ENCODE data around the gene TSPEAR. TPM values are rescaled to one million over a fixed set of nuclear protein-coding genes. Genes with fewer than 3 reads are reported as not detected.
"Not testable (repeated sequence)": the region's sequence is repeated elsewhere in the genome, so short reads cannot be mapped to it uniquely, and the experiment has no call there.

The TSPEAR gene
- total RNA-seq, 2 experiments from 2014 or later: not detected

GRCh38 chr21:44703731-44704635 is 7.4 kb downstream of the TSPEAR start:
- Mint-ChIP-seq H3K4me1 (peaks cover 2% of the 10 kb centered on the region), H3K9me3 (peaks cover 11% of the 10 kb centered on the region), H3K4me3 (no peak overlapping the region), H3K27me3 (peaks cover 87% of the 10 kb centered on the region), H3K27ac (no peak overlapping the region), H3K36me3 (peaks cover 9% of the 10 kb centered on the region)
- no peak for DNase-seq

- Mint-ChIP-seq H3K27ac (no peak overlapping the region), H3K9me3 (peaks cover 11% of the 10 kb centered on the region), H3K4me3 (no peak overlapping the region), H3K4me1 (peaks cover 3% of the 10 kb centered on the region), H3K36me3 (peaks cover 9% of the 10 kb centered on the region), H3K27me3 (peaks cover 85% of the 10 kb centered on the region)
- no peak for DNase-seq
Observed at GRCh38 chr21:44702973-44703730, 8.2 kb downstream of the TSPEAR start.

- Mint-ChIP-seq H3K36me3 (peaks cover 9% of the 10 kb centered on the region), H3K4me1 (peaks cover 6% of the 10 kb centered on the region), H3K4me3 (no peak overlapping the region), H3K27ac (no peak overlapping the region), H3K27me3 (peaks cover 85% of the 10 kb centered on the region), H3K9me3 (peaks cover 11% of the 10 kb centered on the region)
- DNase-seq: no peak
Observed at GRCh38 chr21:44702111-44702972, 9.0 kb downstream of the TSPEAR start.

GRCh38 chr21:44701541-44701940 is 9.8 kb downstream of the TSPEAR start:
- no peak overlapping the region for H3K4me3 Mint-ChIP-seq
- peaks cover 8% of the 10 kb centered on the region for H3K4me1 Mint-ChIP-seq
- peaks cover 11% of the 10 kb centered on the region for H3K9me3 Mint-ChIP-seq
- peaks cover 9% of the 10 kb centered on the region for H3K36me3 Mint-ChIP-seq
- no peak overlapping the region for H3K27ac Mint-ChIP-seq
- H3K27me3 Mint-ChIP-seq: peaks cover 87% of the 10 kb centered on the region
- DNase-seq: no peak

- H3K9me3 Mint-ChIP-seq: peaks cover 7% of the 10 kb centered on the region
- no peak for DNase-seq
- H3K27me3 Mint-ChIP-seq: peaks cover 87% of the 10 kb centered on the region
- no peak overlapping the region for H3K27ac Mint-ChIP-seq
- H3K4me3 Mint-ChIP-seq: no peak overlapping the region
- H3K4me1 Mint-ChIP-seq: peaks cover 8% of the 10 kb centered on the region
- H3K36me3 Mint-ChIP-seq: peaks cover 5% of the 10 kb centered on the region
Observed at GRCh38 chr21:44701023-44701400, 10.4 kb downstream of the TSPEAR start.

GRCh38 chr21:44700101-44701022 is 11.0 kb downstream of the TSPEAR start:
- Mint-ChIP-seq H3K27me3 (peaks cover 83% of the 10 kb centered on the region), H3K9me3 (peaks cover 3% of the 10 kb centered on the region), H3K36me3 (no peaks in the 10 kb centered on the region), H3K4me1 (peaks cover 8% of the 10 kb centered on the region), H3K4me3 (no peak overlapping the region), H3K27ac (no peak overlapping the region)
- no peak for DNase-seq

- H3K27ac Mint-ChIP-seq: no peak overlapping the region
- no peaks in the 10 kb centered on the region for H3K36me3 Mint-ChIP-seq
- H3K4me1 Mint-ChIP-seq: peaks cover 8% of the 10 kb centered on the region
- no peaks in the 10 kb centered on the region for H3K9me3 Mint-ChIP-seq
- H3K4me3 Mint-ChIP-seq: no peak overlapping the region
- no peak for DNase-seq
- peaks cover 75% of the 10 kb centered on the region for H3K27me3 Mint-ChIP-seq
Observed at GRCh38 chr21:44699502-44700001, 11.8 kb downstream of the TSPEAR start.

GRCh38 chr21:44697811-44698734 is 13.3 kb downstream of the TSPEAR start:
- peaks cover 2% of the 10 kb centered on the region for H3K36me3 Mint-ChIP-seq
- no peak for DNase-seq
- no peak overlapping the region for H3K4me3 Mint-ChIP-seq
- H3K4me1 Mint-ChIP-seq: peaks cover 8% of the 10 kb centered on the region
- H3K27me3 Mint-ChIP-seq: peaks cover 63% of the 10 kb centered on the region
- peaks cover 7% of the 10 kb centered on the region for H3K9me3 Mint-ChIP-seq
- H3K27ac Mint-ChIP-seq: no peak overlapping the region

- H3K36me3 Mint-ChIP-seq, DNase-seq, H3K4me1 Mint-ChIP-seq, H3K4me3 Mint-ChIP-seq: not testable (repeated sequence)
- peak within 1 kb of the TSS; percentile 23 for H3K27ac Mint-ChIP-seq
- H3K9me3 Mint-ChIP-seq: peaks cover 14% of the 10 kb centered on the region
- peaks cover 55% of the 10 kb centered on the region for H3K27me3 Mint-ChIP-seq
Observed at GRCh38 chr21:44697172-44697810, 14.1 kb downstream of the TSPEAR start, which contains the start of gene KRTAP10-12. TSS of gene KRTAP10-12 (plus strand) at chr21:44697172. CDS start at chr21:44697202, 30 bp downstream.

GRCh38 chr21:44696572-44696971 is 14.8 kb downstream of the TSPEAR start:
- Mint-ChIP-seq H3K9me3 (peaks cover 17% of the 10 kb centered on the region), H3K4me1 (peaks cover 13% of the 10 kb centered on the region), H3K27me3 (peaks cover 49% of the 10 kb centered on the region), H3K27ac (no peak overlapping the region), H3K4me3 (no peak overlapping the region), H3K36me3 (peaks cover 6% of the 10 kb centered on the region)
- no peak for DNase-seq

GRCh38 chr21:44695641-44696040 is 15.7 kb downstream of the TSPEAR start:
- Mint-ChIP-seq H3K27ac (no peak overlapping the region), H3K36me3 (peaks cover 6% of the 10 kb centered on the region)

GRCh38 chr21:44695184-44695583 is 16.2 kb downstream of the TSPEAR start:
- Mint-ChIP-seq H3K27ac (no peak overlapping the region), H3K36me3 (peaks cover 6% of the 10 kb centered on the region), H3K4me1 (peaks cover 20% of the 10 kb centered on the region), H3K27me3 (peaks cover 41% of the 10 kb centered on the region), H3K4me3 (no peak overlapping the region), H3K9me3 (peaks cover 17% of the 10 kb centered on the region)
- no peak for DNase-seq

More at GRCh38 chr21:44695641-44696040, 15.7 kb downstream of the TSPEAR start:
- no peak overlapping the region for H3K4me3 Mint-ChIP-seq
- peaks cover 20% of the 10 kb centered on the region for H3K4me1 Mint-ChIP-seq
- H3K27me3 Mint-ChIP-seq: peaks cover 43% of the 10 kb centered on the region
- H3K9me3 Mint-ChIP-seq: peaks cover 17% of the 10 kb centered on the region
- DNase-seq: no peak
